HG03045 (cell line): ENCODE measurements around the gene PSPC1.
"Not testable (repeated sequence)": the region's sequence is repeated elsewhere in the genome, so short reads cannot be mapped to it uniquely, and the experiment has no call there.

Source experiments
- ATAC-seq: cut with Tn5 transposase; IDR thresholded peaks from one replicate; pipeline ENCODE4 v1.9.1; 2021; ENCODE audit warnings: mild to moderate bottlenecking, moderate library complexity; ENCODE audit not compliant: unreplicated experiment

The PSPC1 gene

GRCh38 chr13:19766591-19766990 is 16.2 kb downstream of the PSPC1 start:
- no peak for ATAC-seq

- no peak for ATAC-seq
These were observed 18.5 kb downstream of the PSPC1 start for GRCh38 chr13:19764237-19764636.

- no peak for ATAC-seq
These were observed 19.1 kb downstream of the PSPC1 start for GRCh38 chr13:19763618-19764017.

- ATAC-seq = no peak
These were observed 23.1 kb downstream of the PSPC1 start for GRCh38 chr13:19759669-19760068.

- ATAC-seq = no peak
These were observed 40.1 kb downstream of the PSPC1 start for GRCh38 chr13:19742643-19743042.

GRCh38 chr13:19737844-19738557 is 44.7 kb downstream of the PSPC1 start:
- ATAC-seq = no peak

GRCh38 chr13:19726611-19727010 is 56.1 kb downstream of the PSPC1 start:
- no peak for ATAC-seq

- no peak for ATAC-seq
These were observed 57.4 kb downstream of the PSPC1 start for GRCh38 chr13:19725320-19725719.

- ATAC-seq = no peak
These were observed 62.7 kb downstream of the PSPC1 start for GRCh38 chr13:19720039-19720438.

- ATAC-seq = no peak
These were observed 69.4 kb downstream of the PSPC1 start for GRCh38 chr13:19713186-19713965.

GRCh38 chr13:19709782-19710181 is 73.0 kb downstream of the PSPC1 start:
- ATAC-seq = not testable (repeated sequence)

- not testable (repeated sequence) for ATAC-seq
These were observed 73.7 kb downstream of the PSPC1 start for GRCh38 chr13:19709039-19709438.

GRCh38 chr13:19704256-19704655 is 78.5 kb downstream of the PSPC1 start:
- not testable (repeated sequence) for ATAC-seq

GRCh38 chr13:19701619-19702018 is 81.1 kb downstream of the PSPC1 start:
- ATAC-seq = not testable (repeated sequence)

- ATAC-seq = not testable (repeated sequence)
These were observed 81.8 kb downstream of the PSPC1 start for GRCh38 chr13:19700963-19701362.

- ATAC-seq = no peak
These were observed 86.9 kb downstream of the PSPC1 start for GRCh38 chr13:19695829-19696228.

- ATAC-seq = no peak
These were observed 87.3 kb downstream of the PSPC1 start for GRCh38 chr13:19695428-19695827.

GRCh38 chr13:19691447-19691846 is 91.3 kb downstream of the PSPC1 start:
- ATAC-seq = not testable (repeated sequence)

GRCh38 chr13:19685437-19685836 is 97.3 kb downstream of the PSPC1 start:
- ATAC-seq = no peak

- ATAC-seq = no peak
These were observed 97.7 kb downstream of the PSPC1 start for GRCh38 chr13:19685034-19685433.

- ATAC-seq = no peak
These were observed 101.2 kb downstream of the PSPC1 start for GRCh38 chr13:19681517-19681916.

- ATAC-seq = no peak
These were observed 102.0 kb downstream of the PSPC1 start for GRCh38 chr13:19680751-19681150.
